Measurements from ENCODE around the gene F13A1.

Gene F13A1

GRCh38 chr6:6236730-6237469 is 83.6 kb downstream of the F13A1 start:
- H3K4me3 ChIP-seq (replicated peaks in 1 of 2; ENCODE audit: low read depth in 2 of 2, low read length in 2 of 2), result no peak overlapping the region
- no peak for TF ChIP-seq CTCF (IDR thresholded peaks at IDR 0.05; ENCODE audit: low read depth, low read length)
- DNase-seq (ENCODE audit: low read depth in 2 of 2), result no peak

GRCh38 chr6:6235786-6236185 is 84.7 kb downstream of the F13A1 start:
- no peak overlapping the region for H3K4me3 ChIP-seq (replicated peaks in 1 of 2; ENCODE audit: low read depth in 2 of 2, low read length in 2 of 2)
- TF ChIP-seq CTCF (IDR thresholded peaks at IDR 0.05; ENCODE audit: low read depth, low read length), result no peak
- DNase-seq (ENCODE audit: low read depth in 2 of 2), result no peak

GRCh38 chr6:6234963-6235362 is 85.5 kb downstream of the F13A1 start:
- no peak for TF ChIP-seq CTCF (IDR thresholded peaks at IDR 0.05; ENCODE audit: low read depth, low read length)
- no peak for DNase-seq (ENCODE audit: low read depth in 2 of 2)
- no peak overlapping the region for H3K4me3 ChIP-seq (replicated peaks in 1 of 2; ENCODE audit: low read depth in 2 of 2, low read length in 2 of 2)

- no peak for DNase-seq (ENCODE audit: low read depth in 2 of 2)
- TF ChIP-seq CTCF (IDR thresholded peaks at IDR 0.05; ENCODE audit: low read depth, low read length), result no peak
Observed at GRCh38 chr6:6230286-6230685, 90.2 kb downstream of the F13A1 start.

GRCh38 chr6:6227896-6228295 is 92.6 kb downstream of the F13A1 start:
- no peak for TF ChIP-seq CTCF (IDR thresholded peaks at IDR 0.05; ENCODE audit: low read depth, low read length)
- no peak for DNase-seq (ENCODE audit: low read depth in 2 of 2)
- H3K4me3 ChIP-seq (replicated peaks in 1 of 2; ENCODE audit: low read depth in 2 of 2, low read length in 2 of 2), result no peak overlapping the region

More at GRCh38 chr6:6230286-6230685, 90.2 kb downstream of the F13A1 start:
- no peak overlapping the region for H3K4me3 ChIP-seq (replicated peaks in 1 of 2; ENCODE audit: low read depth in 2 of 2, low read length in 2 of 2)

GRCh38 chr6:6225885-6226529 is 94.5 kb downstream of the F13A1 start:
- DNase-seq (ENCODE audit: low read depth in 2 of 2), result no peak
- no peak overlapping the region for H3K4me3 ChIP-seq (replicated peaks in 1 of 2; ENCODE audit: low read depth in 2 of 2, low read length in 2 of 2)
- no peak for TF ChIP-seq CTCF (IDR thresholded peaks at IDR 0.05; ENCODE audit: low read depth, low read length)
